ENCODE measurements around the gene HLA-DPB1.
A peak's percentile ranks its signal among the peaks of the same experiment; 100 is the strongest.

Gene HLA-DPB1

GRCh38 chr6:33040157-33040556, 35.6 kb upstream of the HLA-DPB1 start:
- no peak for TF ChIP-seq CTCF (conservative IDR thresholded peaks at IDR 0.05; ENCODE audit: control insufficient read depth, insufficient read depth, low read depth, low read length)
- DNase-seq (ENCODE audit: low read depth): no peak
- H3K4me3 ChIP-seq (ENCODE audit: control insufficient read depth, low read depth, low read length): no peak overlapping the region

GRCh38 chr6:33049323-33050013, 26.3 kb upstream of the HLA-DPB1 start:
- TF ChIP-seq CTCF (conservative IDR thresholded peaks at IDR 0.05; ENCODE audit: control insufficient read depth, insufficient read depth, low read depth, low read length): peak; percentile 26
- H3K4me3 ChIP-seq (ENCODE audit: control insufficient read depth, low read depth, low read length): no peak overlapping the region
- DNase-seq (ENCODE audit: low read depth): peak; percentile 2

- no peak for DNase-seq (ENCODE audit: low read depth)
- H3K4me3 ChIP-seq (ENCODE audit: control insufficient read depth, low read depth, low read length): no peak overlapping the region
- TF ChIP-seq CTCF (conservative IDR thresholded peaks at IDR 0.05; ENCODE audit: control insufficient read depth, insufficient read depth, low read depth, low read length): no peak
These were observed 25.6 kb upstream of the HLA-DPB1 start for GRCh38 chr6:33050014-33050810.

GRCh38 chr6:33052627-33053026, 23.2 kb upstream of the HLA-DPB1 start:
- no peak overlapping the region for H3K4me3 ChIP-seq (ENCODE audit: control insufficient read depth, low read depth, low read length)
- no peak for DNase-seq (ENCODE audit: low read depth)
- no peak for TF ChIP-seq CTCF (conservative IDR thresholded peaks at IDR 0.05; ENCODE audit: control insufficient read depth, insufficient read depth, low read depth, low read length)

GRCh38 chr6:33053230-33053629, 22.6 kb upstream of the HLA-DPB1 start:
- H3K4me3 ChIP-seq (ENCODE audit: control insufficient read depth, low read depth, low read length): no peak overlapping the region
- TF ChIP-seq CTCF (conservative IDR thresholded peaks at IDR 0.05; ENCODE audit: control insufficient read depth, insufficient read depth, low read depth, low read length): no peak
- DNase-seq (ENCODE audit: low read depth): no peak

GRCh38 chr6:33057222-33058150, 18.3 kb upstream of the HLA-DPB1 start:
- TF ChIP-seq CTCF (conservative IDR thresholded peaks at IDR 0.05; ENCODE audit: control insufficient read depth, insufficient read depth, low read depth, low read length): no peak
- H3K4me3 ChIP-seq (ENCODE audit: control insufficient read depth, low read depth, low read length): no peak overlapping the region
- DNase-seq (ENCODE audit: low read depth): no peak
